Glutamatergic neuron (in vitro differentiated cells): ENCODE data around the gene GLRA2. TPM values are rescaled to one million over a fixed set of nuclear protein-coding genes. Genes with fewer than 3 reads are reported as not detected.
"Not testable (repeated sequence)": the region's sequence is repeated elsewhere in the genome, so short reads cannot be mapped to it uniquely, and the experiment has no call there.

Source experiments
- DNase-seq: peaks from one replicate; pipeline ENCODE4 v3.0.0; 2022
- H3K27ac Mint-ChIP-seq: one replicate; pipeline ENCODE4 v1.8.0; 2020; ENCODE audit warnings: mild to moderate bottlenecking, mixed read lengths, inconsistent platforms; ENCODE audit not compliant: unreplicated experiment
- H3K27me3 Mint-ChIP-seq: one replicate; pipeline ENCODE4 v1.8.0; 2020; ENCODE audit warnings: mild to moderate bottlenecking, moderate library complexity, mixed read lengths, inconsistent platforms; ENCODE audit not compliant: unreplicated experiment
- H3K36me3 Mint-ChIP-seq: one replicate; pipeline ENCODE4 v1.8.0; 2020; ENCODE audit warnings: mild to moderate bottlenecking, mixed read lengths, inconsistent platforms; ENCODE audit not compliant: unreplicated experiment
- H3K4me1 Mint-ChIP-seq: one replicate; pipeline ENCODE4 v1.8.0; 2020; ENCODE audit warnings: mild to moderate bottlenecking, low read depth, mixed read lengths, inconsistent platforms; ENCODE audit not compliant: unreplicated experiment
- H3K4me3 Mint-ChIP-seq: one replicate; pipeline ENCODE4 v1.8.0; 2020; ENCODE audit warnings: mild to moderate bottlenecking, mixed read lengths, inconsistent platforms; ENCODE audit not compliant: unreplicated experiment
- H3K9me3 Mint-ChIP-seq: one replicate; pipeline ENCODE4 v1.8.0; 2020; ENCODE audit warnings: mild to moderate bottlenecking, moderate library complexity, mixed read lengths, inconsistent platforms; ENCODE audit not compliant: unreplicated experiment
- total RNA-seq: library from RNA; stranded (reverse); fragmentation: NEBNext Ultra II Directional; extraction: Animal tissue kit (Norgen Biotek cat#: 25700); gene quantifications from one replicate; pipeline ENCODE4 v1.2.1, GENCODE V29; 2021; ENCODE audit not compliant: unreplicated experiment
- TF ChIP-seq, protein P1 (sequence below): fragments of 200-600 bp; sonication (generic); IDR thresholded peaks from one replicate; pipeline ENCODE4 v1.5.0; 2021; ENCODE audit not compliant: partially characterized antibody, unreplicated experiment

GLRA2 gene
- total RNA-seq, 1 donor from 2014 or later, result 1.9 TPM

- Mint-ChIP-seq H3K4me1 (peaks cover 1% of the 10 kb centered on the region), H3K9me3 (no peaks in the 10 kb centered on the region), H3K4me3 (no peak overlapping the region), H3K27ac (no peak overlapping the region), H3K36me3 (no peaks in the 10 kb centered on the region), H3K27me3 (no peaks in the 10 kb centered on the region)
- DNase-seq, result no peak
- TF ChIP-seq, protein P1, sequence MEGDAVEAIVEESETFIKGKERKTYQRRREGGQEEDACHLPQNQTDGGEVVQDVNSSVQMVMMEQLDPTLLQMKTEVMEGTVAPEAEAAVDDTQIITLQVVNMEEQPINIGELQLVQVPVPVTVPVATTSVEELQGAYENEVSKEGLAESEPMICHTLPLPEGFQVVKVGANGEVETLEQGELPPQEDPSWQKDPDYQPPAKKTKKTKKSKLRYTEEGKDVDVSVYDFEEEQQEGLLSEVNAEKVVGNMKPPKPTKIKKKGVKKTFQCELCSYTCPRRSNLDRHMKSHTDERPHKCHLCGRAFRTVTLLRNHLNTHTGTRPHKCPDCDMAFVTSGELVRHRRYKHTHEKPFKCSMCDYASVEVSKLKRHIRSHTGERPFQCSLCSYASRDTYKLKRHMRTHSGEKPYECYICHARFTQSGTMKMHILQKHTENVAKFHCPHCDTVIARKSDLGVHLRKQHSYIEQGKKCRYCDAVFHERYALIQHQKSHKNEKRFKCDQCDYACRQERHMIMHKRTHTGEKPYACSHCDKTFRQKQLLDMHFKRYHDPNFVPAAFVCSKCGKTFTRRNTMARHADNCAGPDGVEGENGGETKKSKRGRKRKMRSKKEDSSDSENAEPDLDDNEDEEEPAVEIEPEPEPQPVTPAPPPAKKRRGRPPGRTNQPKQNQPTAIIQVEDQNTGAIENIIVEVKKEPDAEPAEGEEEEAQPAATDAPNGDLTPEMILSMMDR, result no peak
Observed at GRCh38 chrX:14590693-14591424, 61.5 kb downstream of the GLRA2 start.

- Mint-ChIP-seq H3K4me1 (peaks cover 1% of the 10 kb centered on the region), H3K4me3 (no peak overlapping the region), H3K9me3 (no peaks in the 10 kb centered on the region), H3K27ac (no peak overlapping the region), H3K27me3 (no peaks in the 10 kb centered on the region), H3K36me3 (no peaks in the 10 kb centered on the region)
- no peak for DNase-seq
- TF ChIP-seq, protein P1, result no peak
Observed at GRCh38 chrX:14591976-14592375, 62.6 kb downstream of the GLRA2 start.

- H3K36me3 Mint-ChIP-seq, result no peaks in the 10 kb centered on the region
Observed at GRCh38 chrX:14594521-14594920, 65.2 kb downstream of the GLRA2 start.

GRCh38 chrX:14598330-14598729 lies 69.0 kb downstream of the GLRA2 start:
- H3K4me3 Mint-ChIP-seq, result no peak overlapping the region
- no peaks in the 10 kb centered on the region for H3K36me3 Mint-ChIP-seq
- no peak overlapping the region for H3K27ac Mint-ChIP-seq
- H3K27me3 Mint-ChIP-seq, result no peaks in the 10 kb centered on the region
- TF ChIP-seq, protein P1, result no peak
- DNase-seq, result no peak
- peaks cover 1% of the 10 kb centered on the region for H3K4me1 Mint-ChIP-seq
- H3K9me3 Mint-ChIP-seq, result no peaks in the 10 kb centered on the region

More at GRCh38 chrX:14594521-14594920, 65.2 kb downstream of the GLRA2 start:
- Mint-ChIP-seq H3K27me3 (no peaks in the 10 kb centered on the region), H3K9me3 (no peaks in the 10 kb centered on the region), H3K4me1 (peaks cover 1% of the 10 kb centered on the region), H3K27ac (no peak overlapping the region), H3K4me3 (no peak overlapping the region)
- DNase-seq, result no peak
- TF ChIP-seq, protein P1, result no peak

GRCh38 chrX:14607446-14607985 lies 78.2 kb downstream of the GLRA2 start:
- no peak overlapping the region for H3K4me3 Mint-ChIP-seq
- H3K36me3 Mint-ChIP-seq, result no peaks in the 10 kb centered on the region
- no peaks in the 10 kb centered on the region for H3K27me3 Mint-ChIP-seq
- peaks cover 2% of the 10 kb centered on the region for H3K9me3 Mint-ChIP-seq
- DNase-seq, result no peak
- no peaks in the 10 kb centered on the region for H3K4me1 Mint-ChIP-seq
- no peak overlapping the region for H3K27ac Mint-ChIP-seq
- TF ChIP-seq, protein P1, result no peak

DNA sequence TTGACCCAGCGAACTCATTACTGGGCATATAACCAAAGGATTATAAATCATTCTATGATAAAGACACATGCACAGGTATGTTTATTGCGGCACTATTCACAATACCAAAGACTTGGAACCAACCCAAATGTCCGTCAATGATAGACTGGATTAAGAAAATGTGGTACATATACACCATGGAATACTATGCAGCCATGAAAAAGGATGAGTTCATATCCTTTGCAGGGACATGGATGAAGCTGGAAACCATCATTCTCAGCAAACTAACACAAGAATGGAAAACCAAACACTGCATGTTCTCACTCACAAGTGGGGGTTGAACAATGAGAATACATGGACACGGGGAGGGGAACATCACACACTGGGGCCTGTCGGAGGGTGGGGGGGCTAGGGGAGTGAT lies 83.1 kb downstream of the GLRA2 start:
- DNase-seq, H3K9me3 Mint-ChIP-seq, H3K27me3 Mint-ChIP-seq, H3K27ac Mint-ChIP-seq, H3K4me3 Mint-ChIP-seq, H3K36me3 Mint-ChIP-seq: not testable (repeated sequence)
- H3K4me1 Mint-ChIP-seq, result peaks cover 12% of the 10 kb centered on the region
